Vagina (tissue), 2 donors: ENCODE measurements around the gene COA1. TPM values are rescaled to one million over a fixed set of nuclear protein-coding genes. Genes with fewer than 3 reads are reported as not detected.
A peak's percentile ranks its signal among the peaks of the same experiment; 100 is the strongest.

ENCODE experiments used
- DNase-seq, 2 donors: peaks; one replicate each; pipeline ENCODE4 v3.0.0-alpha.2; 2017; ENCODE audit errors: extremely low spot score in 2 of 2
- H3K27ac ChIP-seq: fragments of 200-600 bp; sonication (generic); one replicate; pipeline ENCODE4 v1.5.1; 2019
- H3K27me3 ChIP-seq: fragments of 200-600 bp; sonication (generic); one replicate; pipeline ENCODE4 v1.5.1; 2019
- H3K36me3 ChIP-seq, 2 donors: fragments of 200-600 bp; sonication (generic); one replicate each; pipeline ENCODE4 v1.5.1; 2017 to 2019
- H3K4me1 ChIP-seq: fragments of 200-600 bp; sonication (generic); one replicate; pipeline ENCODE4 v1.5.1; 2019
- H3K4me3 ChIP-seq, 2 donors: fragments of 200-600 bp; sonication (generic); 1 replicate in 1 of 2; 2 replicates in 1 of 2; pipeline ENCODE4 v1.5.1; 2016 to 2019
- H3K9me3 ChIP-seq: fragments of 200-600 bp; sonication (generic); one replicate; pipeline ENCODE4 v1.5.1; 2019
- POLR2A ChIP-seq, 2 donors: fragments of 450-650 bp; IDR thresholded peaks; one replicate each; pipeline ENCODE4 v1.6.1; 2017; ENCODE audit warnings: antibody characterized with exemption in 2 of 2, mild to moderate bottlenecking in 2 of 2, moderate library complexity in 2 of 2
- POLR2AphosphoS5 ChIP-seq, 2 donors: sonication (generic); formaldehyde crosslinking; IDR thresholded peaks; one replicate each; pipeline ENCODE4 v1.9.0; 2017; ENCODE audit warnings: antibody characterized with exemption in 2 of 2, mild to moderate bottlenecking in 2 of 2, low read depth in 1 of 2; ENCODE audit not compliant: insufficient read depth in 1 of 2
- intact Hi-C: fragments of 100-400 bp; cut with DNase I; formaldehyde crosslinking; loops from one replicate; pipeline ENCODE4 v1.15.1; 2023
- total RNA-seq: library from RNA; depleted of rRNA; stranded (reverse); fragments of >200 nt; gene quantifications from one replicate; pipeline ENCODE4 v1.2.3, GENCODE V29; 2016
- TF ChIP-seq, protein P1 (sequence below), 3 experiments: fragments of 450-650 bp in 2 of 3; fragments of 200-600 bp in 1 of 3; sonication (generic) in 1 of 3; IDR thresholded peaks; one replicate each; pipeline ENCODE4 v1.5.1; 2017 to 2019; ENCODE audit warnings: antibody characterized with exemption in 3 of 3, mild to moderate bottlenecking in 2 of 3, moderate library complexity in 2 of 3

Gene COA1
- total RNA-seq, 1 donor from 2014 or later = 47.6 TPM

DNA sequence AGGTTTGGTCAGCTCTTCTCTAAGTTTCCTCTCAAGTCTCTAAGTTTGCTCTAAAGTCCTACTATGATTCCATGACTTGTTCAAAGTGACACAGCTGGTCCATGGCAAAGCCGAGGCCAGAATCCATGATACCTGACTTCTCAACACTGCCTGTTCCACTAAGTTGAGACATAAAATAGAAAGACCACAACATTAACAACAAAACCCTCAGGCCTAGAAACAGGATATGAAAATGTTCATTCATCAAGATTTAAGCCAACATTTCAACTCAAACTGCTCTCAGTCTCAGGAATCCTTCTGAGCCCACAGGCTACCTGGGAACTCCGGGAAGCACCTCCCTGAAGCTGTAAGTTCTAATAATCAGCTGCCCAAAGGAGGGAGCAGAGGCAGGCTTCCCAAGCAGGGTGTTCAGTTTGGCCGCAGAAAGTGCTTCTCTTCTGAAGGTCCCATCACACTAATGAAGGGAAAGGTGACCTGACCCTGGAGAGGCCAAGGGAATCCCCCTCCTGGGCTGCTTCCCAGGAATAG lies 83.6 kb downstream of the COA1 start:
- Histone ChIP-seq H3K36me3 (no peaks in the 10 kb centered on the region), H3K4me3 (no peak overlapping the region), H3K9me3 (no peaks in the 10 kb centered on the region), H3K27ac (peak overlapping the region; percentile 92), H3K4me1 (peaks cover 60% of the 10 kb centered on the region), H3K27me3 (no peaks in the 10 kb centered on the region)
- TF ChIP-seq POLR2A (IDR thresholded peaks at IDR 0.05) (no peak), POLR2AphosphoS5 (IDR thresholded peaks at IDR 0.05; ENCODE audit: insufficient read depth in 1 of 2, low read depth in 1 of 2) (no peak)
- TF ChIP-seq, protein P1, sequence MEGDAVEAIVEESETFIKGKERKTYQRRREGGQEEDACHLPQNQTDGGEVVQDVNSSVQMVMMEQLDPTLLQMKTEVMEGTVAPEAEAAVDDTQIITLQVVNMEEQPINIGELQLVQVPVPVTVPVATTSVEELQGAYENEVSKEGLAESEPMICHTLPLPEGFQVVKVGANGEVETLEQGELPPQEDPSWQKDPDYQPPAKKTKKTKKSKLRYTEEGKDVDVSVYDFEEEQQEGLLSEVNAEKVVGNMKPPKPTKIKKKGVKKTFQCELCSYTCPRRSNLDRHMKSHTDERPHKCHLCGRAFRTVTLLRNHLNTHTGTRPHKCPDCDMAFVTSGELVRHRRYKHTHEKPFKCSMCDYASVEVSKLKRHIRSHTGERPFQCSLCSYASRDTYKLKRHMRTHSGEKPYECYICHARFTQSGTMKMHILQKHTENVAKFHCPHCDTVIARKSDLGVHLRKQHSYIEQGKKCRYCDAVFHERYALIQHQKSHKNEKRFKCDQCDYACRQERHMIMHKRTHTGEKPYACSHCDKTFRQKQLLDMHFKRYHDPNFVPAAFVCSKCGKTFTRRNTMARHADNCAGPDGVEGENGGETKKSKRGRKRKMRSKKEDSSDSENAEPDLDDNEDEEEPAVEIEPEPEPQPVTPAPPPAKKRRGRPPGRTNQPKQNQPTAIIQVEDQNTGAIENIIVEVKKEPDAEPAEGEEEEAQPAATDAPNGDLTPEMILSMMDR (IDR thresholded peaks at IDR 0.05) = no peak
- DNase-seq = no peak
- intact Hi-C loops = loop anchor here (10.0 kb wide), 1 partner anchor 61 kb away; the partner anchor contains the start of gene STK17A

DNA sequence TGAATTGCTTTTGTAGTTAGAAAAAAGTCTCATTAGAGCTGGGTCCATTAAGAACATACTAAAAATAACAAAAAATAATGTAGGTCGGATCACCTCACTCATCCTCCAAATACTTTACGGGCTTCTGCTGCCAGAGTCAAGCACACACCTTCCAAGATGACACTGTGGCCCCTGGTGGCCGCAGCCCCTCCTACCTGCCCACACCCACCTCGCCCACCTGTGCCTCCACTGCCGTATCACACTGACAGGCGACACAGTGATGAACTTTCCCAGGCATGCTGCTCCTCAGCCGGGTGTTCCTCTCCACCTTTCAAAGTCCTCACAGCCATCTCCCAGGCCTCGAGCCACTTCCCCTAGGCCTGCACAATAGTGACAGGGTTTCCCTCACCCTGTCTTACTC lies 85.5 kb downstream of the COA1 start:
- intact Hi-C loops = loop anchor here (10.0 kb wide), 1 partner anchor 59 kb away; the partner anchor contains the start of gene STK17A
- no peak overlapping the region for H3K4me3 ChIP-seq
- H3K4me1 ChIP-seq = peaks cover 56% of the 10 kb centered on the region
- TF ChIP-seq, protein P1 (IDR thresholded peaks at IDR 0.05) = no peak
- TF ChIP-seq POLR2A (IDR thresholded peaks at IDR 0.05) = no peak
- TF ChIP-seq POLR2AphosphoS5 (IDR thresholded peaks at IDR 0.05; ENCODE audit: insufficient read depth in 1 of 2, low read depth in 1 of 2) = no peak
- DNase-seq = no peak
- H3K36me3 ChIP-seq = no peaks in the 10 kb centered on the region
- H3K27me3 ChIP-seq = no peaks in the 10 kb centered on the region
- no peaks in the 10 kb centered on the region for H3K9me3 ChIP-seq
- no peak overlapping the region for H3K27ac ChIP-seq

DNA sequence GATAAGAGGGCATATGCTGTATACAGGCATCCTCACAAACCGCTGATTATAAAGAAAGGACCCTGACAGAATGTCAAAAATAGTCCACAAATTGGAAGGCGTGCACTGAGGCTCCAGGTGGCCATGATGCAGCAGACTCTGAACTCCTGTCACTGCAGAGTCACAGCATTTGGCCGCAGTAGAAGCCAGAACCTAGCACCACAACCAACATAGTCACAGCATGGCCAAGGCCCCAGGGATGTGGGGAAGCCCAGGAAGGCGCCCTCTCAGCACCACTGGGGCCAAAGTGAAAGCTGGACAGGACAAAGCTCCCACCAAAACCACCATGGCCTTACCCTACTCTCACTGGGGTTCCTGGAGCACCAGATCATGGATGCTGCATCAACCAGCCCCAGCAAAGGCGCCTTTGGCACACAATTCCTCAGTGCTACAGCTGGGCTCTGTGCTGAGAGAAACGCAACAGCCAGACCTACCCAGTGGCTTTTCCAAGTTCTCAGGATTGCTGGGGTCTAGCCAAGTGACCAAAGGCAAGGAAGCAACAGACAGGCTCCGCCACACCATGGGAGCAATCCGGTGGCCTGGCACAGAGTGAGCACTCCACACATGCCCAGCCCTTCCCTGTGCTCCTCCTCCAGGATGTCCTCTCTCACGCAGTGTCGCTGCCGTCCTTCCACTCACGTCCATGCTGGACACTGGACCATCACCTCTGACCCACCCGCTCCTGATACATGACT lies 86.3 kb downstream of the COA1 start:
- peaks cover 49% of the 10 kb centered on the region for H3K4me1 ChIP-seq
- TF ChIP-seq POLR2A (IDR thresholded peaks at IDR 0.05) (no peak), POLR2AphosphoS5 (IDR thresholded peaks at IDR 0.05; ENCODE audit: insufficient read depth in 1 of 2, low read depth in 1 of 2) (no peak)
- TF ChIP-seq, protein P1 (IDR thresholded peaks at IDR 0.05) = no peak
- intact Hi-C loops = loop anchor here (10.0 kb wide), 1 partner anchor 58 kb away; the partner anchor contains the start of gene STK17A
- H3K27ac ChIP-seq = no peak overlapping the region
- H3K9me3 ChIP-seq = no peaks in the 10 kb centered on the region
- H3K4me3 ChIP-seq = no peak overlapping the region
- H3K36me3 ChIP-seq = no peaks in the 10 kb centered on the region
- no peak for DNase-seq
- no peaks in the 10 kb centered on the region for H3K27me3 ChIP-seq

DNA sequence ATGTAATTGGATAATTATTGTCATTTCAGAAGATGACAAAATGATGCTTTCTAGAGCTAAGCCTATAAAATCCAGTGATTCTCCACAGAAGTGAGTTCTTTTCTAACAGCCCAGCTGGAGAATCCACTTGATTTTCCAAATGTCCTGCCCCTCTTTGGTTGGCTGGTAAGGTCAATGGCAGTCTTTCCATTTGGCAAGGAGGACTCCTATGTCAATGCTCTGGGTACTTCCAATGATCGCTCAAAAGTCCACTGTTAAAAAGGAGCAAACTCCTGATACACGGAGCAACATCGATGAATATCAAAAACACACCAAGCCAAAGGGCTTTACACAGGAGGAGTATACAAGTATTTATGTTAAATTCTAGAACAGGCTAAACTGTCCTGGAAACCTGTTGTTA lies 88.6 kb downstream of the COA1 start:
- Histone ChIP-seq H3K4me3 (no peak overlapping the region), H3K27me3 (no peaks in the 10 kb centered on the region), H3K4me1 (peaks cover 25% of the 10 kb centered on the region), H3K36me3 (no peaks in the 10 kb centered on the region), H3K9me3 (no peaks in the 10 kb centered on the region), H3K27ac (peak overlapping the region; percentile 27)
- DNase-seq = no peak
- TF ChIP-seq POLR2A (IDR thresholded peaks at IDR 0.05) (no peak), POLR2AphosphoS5 (IDR thresholded peaks at IDR 0.05; ENCODE audit: insufficient read depth in 1 of 2, low read depth in 1 of 2) (no peak)
- TF ChIP-seq, protein P1 (IDR thresholded peaks at IDR 0.05) = no peak
- intact Hi-C loops = loop anchor here (10.0 kb wide), 1 partner anchor 56 kb away; the partner anchor contains the start of gene STK17A
